ENCODE results near the gene RNF8. TPM values are rescaled to one million over a fixed set of nuclear protein-coding genes. Genes with fewer than 3 reads are reported as not detected.

The RNF8 gene
- total and polyA plus RNA-seq, 10 of the 15 experiments (the other 5 are each of a cell fraction or from before 2014, with no cell fraction given), result 7.8 to 30.2 (median 23.3) TPM

DNA sequence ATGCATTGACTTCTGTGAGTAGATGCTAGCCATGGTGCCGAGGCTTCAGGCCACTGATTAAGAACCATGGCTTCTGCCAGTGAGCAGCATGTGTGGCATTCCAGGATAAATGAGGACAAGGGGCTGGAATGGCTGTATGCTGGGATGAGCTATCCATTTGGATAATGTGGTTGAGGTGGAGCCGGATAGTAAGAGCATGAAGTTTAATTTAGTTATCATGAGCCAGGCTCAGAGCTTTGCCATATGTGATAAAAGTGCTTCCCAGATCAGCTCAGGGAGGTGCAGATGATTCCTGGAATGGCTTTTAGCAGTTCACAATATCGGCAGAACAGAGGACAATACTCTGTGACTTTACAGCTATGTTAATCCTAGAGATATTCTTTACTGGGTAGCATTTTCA lies 34.6 kb upstream of the RNF8 start:
- Histone ChIP-seq H4K20me1 (ENCODE audit: control insufficient read depth, insufficient read depth) (no peaks in the 10 kb centered on the region), H3K4me1 (ENCODE audit: control insufficient read depth, insufficient read depth, low read length) (peaks cover 19% of the 10 kb centered on the region), H2AFZ (ENCODE audit: control insufficient read depth, low read depth, low read length) (no peak overlapping the region), H3K9me3 (replicated peaks; ENCODE audit: control insufficient read depth, insufficient read depth, low read length) (no peaks in the 10 kb centered on the region), H3K27ac (ENCODE audit: control insufficient read depth, insufficient read depth) (no peak overlapping the region), H3K9ac (ENCODE audit: control insufficient read depth, insufficient read depth, low read length) (no peak overlapping the region), H3K4me2 (ENCODE audit: control insufficient read depth, insufficient read depth) (no peak overlapping the region), H3K36me3 (ENCODE audit: control insufficient read depth in 2 of 2, insufficient read depth in 2 of 2, low read length in 1 of 2) (peaks cover 6 to 34% of the 10 kb centered on the region in 2 experiments), H3K79me2 (ENCODE audit: control insufficient read depth, insufficient read depth, low read length) (no peaks in the 10 kb centered on the region), H3K4me3 (no peak overlapping the region), H3K27me3 (replicated peaks in 1 of 2; ENCODE audit: control insufficient read depth in 2 of 2, insufficient read depth in 2 of 2, low read length in 1 of 2) (no peaks in the 10 kb centered on the region)
- FAIRE-seq (peak; percentile 72), ATAC-seq (no peak), DNase-seq (ENCODE audit: low read depth, low spot score) (no peak)
- in situ Hi-C loops (cut with MboI), result no loop called here
- SMC1A ChIA-PET (ENCODE audit: uncharacterized antibody, unreplicated experiment), result no interaction called here
- POLR2A ChIA-PET, result no interaction called here
- no TSS peak for BruUV-seq (replicated peaks)
- intact Hi-C loops (cut with micrococcal nuclease; ENCODE audit: unreplicated experiment), result no loop called here
- no peak for TF ChIP-seq NFYA (IDR thresholded peaks at IDR 0.05; ENCODE audit: borderline replicate concordance, low read depth, low read length)
- CTCF ChIA-PET, result interaction anchor here (1.3 to 8.8 kb wide), 3 partner anchors 9 to 97 kb away, joined by 3 to 112 read pairs (median 4); no protein-coding TSS in a partner anchor
- 96% methylated on average over 3 of the region's 3 CpGs for WGBS (ENCODE audit: insufficient coverage, insufficient replicate concordance, low lambda C conversion rate, missing lambda C conversion rate)
- RAD21 ChIA-PET (ENCODE audit: unreplicated experiment), result no interaction called here

DNA sequence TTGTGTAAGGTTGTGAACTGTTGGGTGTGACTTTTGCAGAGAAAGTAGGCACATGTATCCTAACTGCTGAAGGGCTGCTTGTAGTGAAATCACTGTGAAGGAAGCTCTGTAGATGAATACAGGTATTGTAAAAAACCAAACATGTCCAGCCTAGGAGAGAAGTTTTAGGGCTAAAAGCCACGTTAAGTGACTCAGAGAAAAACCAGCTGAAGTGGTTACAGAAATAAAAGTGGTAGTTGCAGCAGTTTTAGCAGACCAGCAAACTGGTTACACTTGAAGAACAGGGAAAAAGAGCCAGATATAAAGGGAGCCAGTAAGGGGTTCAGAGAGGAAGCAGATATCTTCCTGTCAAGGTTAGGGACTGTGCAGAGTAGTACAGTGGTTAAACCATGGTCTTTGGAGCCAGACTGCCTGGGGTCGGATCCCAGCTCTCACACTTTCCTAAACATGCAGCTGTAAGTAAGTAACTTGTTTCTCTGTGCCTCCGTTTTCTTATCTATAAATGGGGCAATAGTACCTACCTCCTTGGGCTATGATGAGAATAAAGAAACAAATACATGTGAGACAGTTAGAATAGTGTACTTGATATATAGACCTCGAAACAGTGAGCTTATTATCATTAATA lies 33.8 kb upstream of the RNF8 start:
- BruUV-seq (replicated peaks), result no TSS peak
- no peak overlapping the region for H3K4me2 ChIP-seq (ENCODE audit: control insufficient read depth, insufficient read depth)
- H3K36me3 ChIP-seq (ENCODE audit: control insufficient read depth in 2 of 2, insufficient read depth in 2 of 2, low read length in 1 of 2), result peaks cover 4 to 30% of the 10 kb centered on the region in 2 experiments
- no peak overlapping the region for H3K9ac ChIP-seq (ENCODE audit: control insufficient read depth, insufficient read depth, low read length)
- no peaks in the 10 kb centered on the region for H4K20me1 ChIP-seq (ENCODE audit: control insufficient read depth, insufficient read depth)
- DNase-seq (ENCODE audit: low read depth, low spot score), result no peak
- ChIA-PET SMC1A (ENCODE audit: uncharacterized antibody, unreplicated experiment) (interaction anchor here (0.6 to 1.6 kb wide), 4 partner anchors 10 to 246 kb away, joined by 3 to 4 read pairs (median 3); no protein-coding TSS in a partner anchor), CTCF (interaction anchor here (0.6 to 8.8 kb wide), 5 partner anchors 9 to 98 kb away, joined by 3 to 112 read pairs (median 4); no protein-coding TSS in a partner anchor), POLR2A (interaction anchor here (1.1 kb wide), 1 partner anchor 13 kb away, joined by 3 read pairs; no protein-coding TSS in a partner anchor), RAD21 (ENCODE audit: unreplicated experiment) (interaction anchor here (0.7 kb wide), 1 partner anchor 10 kb away, joined by 3 read pairs; no protein-coding TSS in a partner anchor)
- no peaks in the 10 kb centered on the region for H3K27me3 ChIP-seq (replicated peaks in 1 of 2; ENCODE audit: control insufficient read depth in 2 of 2, insufficient read depth in 2 of 2, low read length in 1 of 2)
- no peaks in the 10 kb centered on the region for H3K9me3 ChIP-seq (replicated peaks; ENCODE audit: control insufficient read depth, insufficient read depth, low read length)
- H3K4me3 ChIP-seq, result no peak overlapping the region
- intact Hi-C loops (cut with micrococcal nuclease; ENCODE audit: unreplicated experiment) (loop anchor here (10.0 kb wide), 1 partner anchor 245 kb away; no protein-coding TSS in a partner anchor), in situ Hi-C loops (cut with MboI) (loop anchor here (5.0 kb wide), 1 partner anchor 372 kb away; no protein-coding TSS in a partner anchor)
- FAIRE-seq, result no peak
- no peak overlapping the region for H3K27ac ChIP-seq (ENCODE audit: control insufficient read depth, insufficient read depth)
- no peaks in the 10 kb centered on the region for H3K79me2 ChIP-seq (ENCODE audit: control insufficient read depth, insufficient read depth, low read length)
- H3K4me1 ChIP-seq (ENCODE audit: control insufficient read depth, insufficient read depth, low read length), result peaks cover 19% of the 10 kb centered on the region
- no peak for ATAC-seq
- 95% methylated on average over 4 of the region's 4 CpGs for WGBS (ENCODE audit: insufficient coverage, insufficient replicate concordance, low lambda C conversion rate, missing lambda C conversion rate)
- H2AFZ ChIP-seq (ENCODE audit: control insufficient read depth, low read depth, low read length), result no peak overlapping the region
- TF ChIP-seq GABPA (IDR thresholded peaks at IDR 0.05; ENCODE audit: low read depth), result no peak
- TF ChIP-seq RFX5 (IDR thresholded peaks at IDR 0.05; ENCODE audit: low read depth, low read length), result no peak
- TF ChIP-seq, protein P1, sequence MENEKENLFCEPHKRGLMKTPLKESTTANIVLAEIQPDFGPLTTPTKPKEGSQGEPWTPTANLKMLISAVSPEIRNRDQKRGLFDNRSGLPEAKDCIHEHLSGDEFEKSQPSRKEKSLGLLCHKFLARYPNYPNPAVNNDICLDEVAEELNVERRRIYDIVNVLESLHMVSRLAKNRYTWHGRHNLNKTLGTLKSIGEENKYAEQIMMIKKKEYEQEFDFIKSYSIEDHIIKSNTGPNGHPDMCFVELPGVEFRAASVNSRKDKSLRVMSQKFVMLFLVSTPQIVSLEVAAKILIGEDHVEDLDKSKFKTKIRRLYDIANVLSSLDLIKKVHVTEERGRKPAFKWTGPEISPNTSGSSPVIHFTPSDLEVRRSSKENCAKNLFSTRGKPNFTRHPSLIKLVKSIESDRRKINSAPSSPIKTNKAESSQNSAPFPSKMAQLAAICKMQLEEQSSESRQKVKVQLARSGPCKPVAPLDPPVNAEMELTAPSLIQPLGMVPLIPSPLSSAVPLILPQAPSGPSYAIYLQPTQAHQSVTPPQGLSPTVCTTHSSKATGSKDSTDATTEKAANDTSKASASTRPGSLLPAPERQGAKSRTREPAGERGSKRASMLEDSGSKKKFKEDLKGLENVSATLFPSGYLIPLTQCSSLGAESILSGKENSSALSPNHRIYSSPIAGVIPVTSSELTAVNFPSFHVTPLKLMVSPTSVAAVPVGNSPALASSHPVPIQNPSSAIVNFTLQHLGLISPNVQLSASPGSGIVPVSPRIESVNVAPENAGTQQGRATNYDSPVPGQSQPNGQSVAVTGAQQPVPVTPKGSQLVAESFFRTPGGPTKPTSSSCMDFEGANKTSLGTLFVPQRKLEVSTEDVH (IDR thresholded peaks at IDR 0.05; ENCODE audit: low read depth, partially characterized antibody), result no peak
- no peak for TF ChIP-seq NBN (IDR thresholded peaks at IDR 0.05)
- TF ChIP-seq, protein P2, sequence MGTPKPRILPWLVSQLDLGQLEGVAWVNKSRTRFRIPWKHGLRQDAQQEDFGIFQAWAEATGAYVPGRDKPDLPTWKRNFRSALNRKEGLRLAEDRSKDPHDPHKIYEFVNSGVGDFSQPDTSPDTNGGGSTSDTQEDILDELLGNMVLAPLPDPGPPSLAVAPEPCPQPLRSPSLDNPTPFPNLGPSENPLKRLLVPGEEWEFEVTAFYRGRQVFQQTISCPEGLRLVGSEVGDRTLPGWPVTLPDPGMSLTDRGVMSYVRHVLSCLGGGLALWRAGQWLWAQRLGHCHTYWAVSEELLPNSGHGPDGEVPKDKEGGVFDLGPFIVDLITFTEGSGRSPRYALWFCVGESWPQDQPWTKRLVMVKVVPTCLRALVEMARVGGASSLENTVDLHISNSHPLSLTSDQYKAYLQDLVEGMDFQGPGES (IDR thresholded peaks at IDR 0.05), result no peak
- no peak for TF ChIP-seq FOXK2 (IDR thresholded peaks at IDR 0.05)
- TF ChIP-seq DPF2 (IDR thresholded peaks at IDR 0.05), result no peak
- TF ChIP-seq ZBED1 (IDR thresholded peaks at IDR 0.05; ENCODE audit: borderline replicate concordance), result no peak
- TF ChIP-seq, protein P3, sequence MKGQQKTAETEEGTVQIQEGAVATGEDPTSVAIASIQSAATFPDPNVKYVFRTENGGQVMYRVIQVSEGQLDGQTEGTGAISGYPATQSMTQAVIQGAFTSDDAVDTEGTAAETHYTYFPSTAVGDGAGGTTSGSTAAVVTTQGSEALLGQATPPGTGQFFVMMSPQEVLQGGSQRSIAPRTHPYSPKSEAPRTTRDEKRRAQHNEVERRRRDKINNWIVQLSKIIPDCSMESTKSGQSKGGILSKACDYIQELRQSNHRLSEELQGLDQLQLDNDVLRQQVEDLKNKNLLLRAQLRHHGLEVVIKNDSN (IDR thresholded peaks at IDR 0.05; ENCODE audit: borderline replicate concordance, extremely low read length, insufficient read depth, low read depth, low read length), result no peak
- TF ChIP-seq, protein P4, sequence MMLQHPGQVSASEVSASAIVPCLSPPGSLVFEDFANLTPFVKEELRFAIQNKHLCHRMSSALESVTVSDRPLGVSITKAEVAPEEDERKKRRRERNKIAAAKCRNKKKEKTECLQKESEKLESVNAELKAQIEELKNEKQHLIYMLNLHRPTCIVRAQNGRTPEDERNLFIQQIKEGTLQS (IDR thresholded peaks at IDR 0.05; ENCODE audit: borderline replicate concordance, extremely low read depth, low read depth, low read length), result no peak

Data from GM12878 (cell line).